MG63 (cell line): ENCODE results near the gene UBE2N. TPM values are rescaled to one million over a fixed set of nuclear protein-coding genes. Genes with fewer than 3 reads are reported as not detected.
A peak's percentile ranks its signal among the peaks of the same experiment; 100 is the strongest.

Source experiments
- DNase-seq: peaks from one replicate; pipeline ENCODE4 v3.0.0-alpha.2; 2020
- H3K27me3 ChIP-seq: fragments of 250-450 bp; sonication (Bioruptor Pico); 2 replicates; pipeline ENCODE4 v1.5.1; 2020; ENCODE audit warnings: mild to moderate bottlenecking, moderate library complexity
- H3K36me3 ChIP-seq: fragments of 250-450 bp; sonication (Bioruptor Pico); 2 replicates; pipeline ENCODE4 v1.5.1; 2020; ENCODE audit warnings: mild to moderate bottlenecking, moderate library complexity
- H3K4me3 ChIP-seq: fragments of 250-450 bp; sonication (Bioruptor Pico); 2 replicates; pipeline ENCODE4 v1.5.1; 2020; ENCODE audit warnings: mild to moderate bottlenecking, moderate library complexity
- H3K9me3 ChIP-seq: fragments of 250-450 bp; sonication (Bioruptor Pico); 2 replicates; pipeline ENCODE4 v1.5.1; 2020; ENCODE audit warnings: mild to moderate bottlenecking, moderate library complexity
- total RNA-seq: library from RNA; depleted of rRNA; stranded (reverse); fragments of >200 nt; shearing (Covaris generic); gene quantifications from 2 replicates; pipeline ENCODE4 v1.2.3, GENCODE V29; 2014; ENCODE audit warnings: low replicate concordance; rRNA removed

Gene UBE2N, protein sequence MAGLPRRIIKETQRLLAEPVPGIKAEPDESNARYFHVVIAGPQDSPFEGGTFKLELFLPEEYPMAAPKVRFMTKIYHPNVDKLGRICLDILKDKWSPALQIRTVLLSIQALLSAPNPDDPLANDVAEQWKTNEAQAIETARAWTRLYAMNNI
- total RNA-seq: 69.7 and 115 TPM in 2 replicates

DNA sequence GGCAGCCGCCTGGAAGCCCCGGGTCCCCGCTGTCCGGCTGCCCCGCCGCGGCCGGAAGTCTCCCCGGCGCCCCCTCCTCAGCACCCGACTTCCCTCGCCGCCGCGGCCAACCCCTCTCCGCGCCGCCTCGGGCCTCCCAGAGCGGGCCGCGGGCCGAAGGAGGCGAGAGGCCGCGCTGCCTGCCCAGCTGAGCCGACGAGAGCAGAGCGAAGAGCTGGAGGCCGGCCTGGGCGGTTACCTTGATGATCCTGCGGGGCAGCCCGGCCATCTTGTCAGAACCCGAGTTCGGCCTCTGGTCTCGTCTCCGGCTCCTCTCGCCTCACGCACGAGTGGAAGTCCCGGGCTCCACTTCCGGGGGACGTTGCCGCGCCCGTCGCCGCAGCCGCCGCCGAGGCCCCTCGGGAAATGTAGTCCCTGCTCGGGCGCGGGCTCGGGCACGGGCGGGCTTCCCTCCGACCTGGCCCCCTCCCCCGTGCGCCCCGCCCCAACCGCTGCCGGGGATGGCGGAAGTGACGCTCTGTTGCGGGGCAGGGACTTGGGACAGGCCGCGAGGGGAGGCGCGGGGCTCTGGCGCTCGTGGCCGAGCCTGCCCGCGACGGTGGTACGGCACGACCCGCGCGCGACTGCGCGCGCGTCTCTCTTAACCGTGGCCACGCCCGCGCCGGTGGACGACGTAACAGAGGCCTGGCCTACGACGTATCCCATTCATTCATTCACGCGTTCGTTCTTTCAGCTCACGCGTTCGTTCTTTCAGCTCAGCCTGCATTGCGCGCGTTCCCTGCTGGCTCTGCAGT is at the start of gene UBE2N:
TSS of gene UBE2N (minus strand) at position 331 of the 794 bp plus-strand sequence. CDS start at position 268, 63 bp downstream.
- H3K36me3 ChIP-seq: no peaks in the 10 kb centered on the region; the same call in 1 of the 2 replicates
- H3K27me3 ChIP-seq: no peaks in the 10 kb centered on the region
- DNase-seq: peak; percentile 96
- peak within 1 kb of the TSS; percentile 88 for H3K4me3 ChIP-seq
- no peaks in the 10 kb centered on the region for H3K9me3 ChIP-seq

DNA sequence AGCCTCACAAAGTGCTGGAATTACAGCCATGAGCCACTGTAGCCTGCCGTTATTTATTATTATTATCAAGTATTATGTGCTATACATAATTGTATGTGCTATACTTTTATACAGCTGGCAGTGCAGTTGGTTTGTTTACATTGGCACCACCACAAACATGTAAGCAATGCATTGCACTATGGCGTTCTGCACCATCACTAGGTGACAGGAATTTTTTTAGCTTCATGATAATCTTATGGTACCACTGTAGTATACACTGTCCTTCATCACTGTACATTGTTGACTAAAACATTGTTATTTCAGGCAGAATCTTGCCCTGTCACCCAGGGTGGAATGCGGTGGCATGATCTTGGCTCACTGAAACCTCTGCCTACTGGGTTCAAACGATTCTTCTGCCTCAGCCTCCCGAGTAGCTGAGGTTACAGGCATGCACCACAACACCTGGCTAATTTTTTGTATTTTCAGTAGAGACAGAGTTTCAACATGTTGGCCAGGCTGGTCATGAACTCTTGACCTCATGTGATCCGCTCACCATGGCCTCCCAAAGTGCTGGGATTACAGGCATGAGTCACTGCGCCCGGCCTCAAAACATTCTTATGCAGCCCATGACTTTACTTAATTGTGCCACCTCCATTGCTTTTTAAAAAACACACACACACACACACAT is 42.7 kb upstream of the UBE2N start:
- Histone ChIP-seq H3K27me3 (no peaks in the 10 kb centered on the region), H3K4me3 (no peak overlapping the region), H3K36me3 (peaks cover 70% of the 10 kb centered on the region), H3K9me3 (no peaks in the 10 kb centered on the region)
- DNase-seq: peak; percentile 73

DNA sequence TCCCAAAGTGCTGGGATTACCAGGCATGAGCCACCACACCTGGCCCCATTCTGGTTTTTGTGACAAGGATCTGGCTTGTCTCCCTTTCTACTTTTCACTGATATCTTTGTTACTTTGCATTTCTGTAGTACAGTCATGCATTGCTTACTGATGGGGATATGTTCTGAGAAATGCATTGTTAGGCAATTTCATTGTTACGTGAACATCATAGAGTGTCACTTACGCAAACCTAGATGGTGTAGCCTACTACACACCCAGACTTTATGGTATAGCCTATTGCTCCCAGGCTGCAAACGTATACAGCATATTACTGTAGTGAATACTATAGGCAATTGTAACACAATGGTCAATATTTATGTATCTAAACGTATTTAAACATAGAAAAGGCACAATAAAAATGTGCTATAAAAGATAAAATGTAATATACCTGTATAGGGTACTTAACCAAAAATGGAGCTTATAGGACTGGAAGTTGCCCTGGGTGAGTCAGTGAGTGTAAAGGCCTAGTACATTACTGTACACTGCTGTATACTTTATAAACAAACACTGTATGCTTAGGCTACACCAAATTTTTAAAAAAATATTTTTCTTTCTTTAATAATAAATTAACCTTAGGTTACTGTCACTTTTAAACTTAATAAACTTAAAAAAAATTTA is 41.5 kb upstream of the UBE2N start:
- H3K36me3 ChIP-seq: peaks cover 66% of the 10 kb centered on the region
- no peak for DNase-seq
- H3K4me3 ChIP-seq: no peak overlapping the region
- no peaks in the 10 kb centered on the region for H3K9me3 ChIP-seq
- no peaks in the 10 kb centered on the region for H3K27me3 ChIP-seq

DNA sequence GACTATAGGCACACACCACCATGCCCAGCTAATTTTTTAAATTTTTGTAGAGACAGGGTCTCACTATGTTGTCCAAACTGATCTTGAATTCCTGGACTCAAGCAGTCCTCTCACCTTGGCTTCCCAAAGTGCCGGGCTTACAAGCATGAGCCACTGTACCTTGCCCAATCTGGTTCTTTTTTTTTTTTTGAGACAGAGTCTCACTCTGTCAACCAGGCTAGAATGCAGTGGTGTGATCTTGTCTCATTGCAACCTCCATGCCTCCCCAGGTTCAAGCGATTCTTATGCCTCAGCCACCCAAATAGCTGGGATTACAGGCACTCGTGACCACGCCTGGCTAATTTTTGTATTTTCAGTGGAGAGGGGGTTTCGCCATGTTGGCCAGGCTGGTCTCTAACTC is 41.0 kb upstream of the UBE2N start:
- H3K36me3 ChIP-seq: peaks cover 68% of the 10 kb centered on the region
- no peaks in the 10 kb centered on the region for H3K27me3 ChIP-seq
- no peak overlapping the region for H3K4me3 ChIP-seq
- H3K9me3 ChIP-seq: no peaks in the 10 kb centered on the region
- DNase-seq: no peak

DNA sequence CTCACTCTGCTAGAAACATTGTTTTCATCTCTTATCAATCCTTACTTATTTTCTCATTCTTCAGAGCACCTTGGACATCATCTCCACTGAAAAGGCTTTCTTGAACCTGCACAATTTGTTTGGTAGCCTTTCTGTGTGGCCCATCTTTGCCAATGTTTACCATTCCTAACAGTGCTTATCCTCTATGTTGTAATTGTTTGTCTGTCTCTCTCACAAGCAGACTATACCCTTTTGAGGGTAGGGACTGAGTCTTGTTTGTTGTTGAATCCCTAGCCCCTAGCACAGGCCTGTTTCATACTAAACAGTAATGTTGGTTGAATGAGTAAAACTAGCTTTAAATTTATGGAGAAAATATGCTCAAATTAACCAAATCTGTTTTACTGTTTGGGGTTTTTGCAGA is 34.8 kb upstream of the UBE2N start:
- no peaks in the 10 kb centered on the region for H3K27me3 ChIP-seq
- no peaks in the 10 kb centered on the region for H3K9me3 ChIP-seq
- DNase-seq: no peak
- no peak overlapping the region for H3K4me3 ChIP-seq
- peaks cover 62% of the 10 kb centered on the region for H3K36me3 ChIP-seq

DNA sequence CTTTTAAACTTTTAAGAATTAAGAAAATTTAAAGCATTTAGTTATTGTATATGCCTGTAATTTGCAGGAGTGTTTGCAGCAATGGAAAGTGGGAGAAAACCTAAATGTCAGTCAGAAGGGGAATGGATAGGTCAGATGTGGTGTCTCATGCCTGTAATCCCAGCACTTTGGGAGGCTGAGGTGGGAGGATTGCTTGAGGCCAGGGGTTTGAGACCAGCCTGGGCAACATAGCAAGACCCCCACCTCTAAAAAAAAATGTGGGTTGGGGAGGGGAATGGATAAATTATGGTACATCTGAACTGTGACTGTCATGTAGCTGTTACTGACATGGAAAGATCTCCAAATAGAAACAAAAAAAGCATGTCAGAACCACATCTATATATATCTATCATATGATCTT is 27.6 kb upstream of the UBE2N start:
- Histone ChIP-seq H3K27me3 (no peaks in the 10 kb centered on the region), H3K9me3 (no peaks in the 10 kb centered on the region), H3K36me3 (peaks cover 45% of the 10 kb centered on the region), H3K4me3 (no peak overlapping the region)
- no peak for DNase-seq

DNA sequence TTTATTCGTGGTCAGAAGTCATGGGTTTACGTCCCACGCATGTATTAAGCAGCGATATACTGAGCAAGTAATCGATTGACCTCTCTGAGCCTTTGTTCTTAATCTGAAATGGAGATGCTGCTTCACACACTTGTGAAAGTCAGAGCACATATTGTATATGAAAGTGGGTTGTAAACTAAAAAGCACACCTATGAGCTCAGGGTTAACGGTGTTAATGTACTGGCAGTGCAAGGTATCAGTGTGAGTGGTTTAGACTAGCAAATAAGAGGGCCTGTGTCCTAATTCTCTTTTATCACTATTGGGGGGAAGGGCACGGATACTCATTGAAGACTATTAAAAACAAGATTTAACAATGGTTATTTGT is 26.2 kb upstream of the UBE2N start:
- Histone ChIP-seq H3K27me3 (no peaks in the 10 kb centered on the region), H3K4me3 (peak overlapping the region; percentile 94), H3K36me3 (peaks cover 35% of the 10 kb centered on the region), H3K9me3 (no peaks in the 10 kb centered on the region)
- DNase-seq: no peak

DNA sequence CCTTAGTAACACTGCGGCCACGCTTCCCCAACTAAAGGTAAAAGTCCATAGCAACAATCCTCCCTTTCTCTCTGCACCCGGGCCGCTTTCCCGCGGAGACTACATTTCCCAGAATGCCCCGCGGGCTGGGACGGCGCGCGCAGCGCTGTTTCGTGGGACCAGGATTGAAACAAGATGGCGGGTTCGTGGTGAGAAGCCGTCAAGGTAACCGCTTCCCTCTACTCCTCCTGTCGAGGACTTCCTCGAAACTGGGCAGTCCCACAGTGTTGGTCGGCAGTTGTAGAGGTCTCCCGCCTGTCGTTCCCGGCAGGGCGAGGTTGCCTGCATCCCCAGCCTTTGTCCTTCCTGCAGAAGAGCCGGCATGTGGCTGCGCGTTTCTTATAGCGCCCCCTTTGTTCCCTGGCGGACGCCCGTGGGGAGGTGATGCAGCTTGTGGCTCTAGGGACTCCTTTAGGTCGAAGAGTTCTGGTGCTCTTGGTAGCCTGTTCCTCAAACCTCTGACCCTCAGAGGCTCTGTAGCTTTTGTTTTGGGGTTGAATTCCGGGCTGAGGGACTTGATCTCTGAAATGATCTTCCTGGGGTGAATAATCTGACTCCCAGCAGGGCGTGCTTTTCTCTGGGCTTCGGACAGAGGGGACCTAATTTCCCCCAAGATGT is 25.7 kb upstream of the UBE2N start, which contains the start of gene MRPL42:
TSS of gene MRPL42 (plus strand) at position 164 of the 657 bp plus-strand sequence. CDS start 1,772 bp downstream, outside the sequence.
- peaks cover 31% of the 10 kb centered on the region for H3K36me3 ChIP-seq
- DNase-seq: peak; percentile 87
- H3K9me3 ChIP-seq: no peaks in the 10 kb centered on the region
- H3K4me3 ChIP-seq: peak within 1 kb of the TSS; percentile 94
- H3K27me3 ChIP-seq: no peaks in the 10 kb centered on the region

DNA sequence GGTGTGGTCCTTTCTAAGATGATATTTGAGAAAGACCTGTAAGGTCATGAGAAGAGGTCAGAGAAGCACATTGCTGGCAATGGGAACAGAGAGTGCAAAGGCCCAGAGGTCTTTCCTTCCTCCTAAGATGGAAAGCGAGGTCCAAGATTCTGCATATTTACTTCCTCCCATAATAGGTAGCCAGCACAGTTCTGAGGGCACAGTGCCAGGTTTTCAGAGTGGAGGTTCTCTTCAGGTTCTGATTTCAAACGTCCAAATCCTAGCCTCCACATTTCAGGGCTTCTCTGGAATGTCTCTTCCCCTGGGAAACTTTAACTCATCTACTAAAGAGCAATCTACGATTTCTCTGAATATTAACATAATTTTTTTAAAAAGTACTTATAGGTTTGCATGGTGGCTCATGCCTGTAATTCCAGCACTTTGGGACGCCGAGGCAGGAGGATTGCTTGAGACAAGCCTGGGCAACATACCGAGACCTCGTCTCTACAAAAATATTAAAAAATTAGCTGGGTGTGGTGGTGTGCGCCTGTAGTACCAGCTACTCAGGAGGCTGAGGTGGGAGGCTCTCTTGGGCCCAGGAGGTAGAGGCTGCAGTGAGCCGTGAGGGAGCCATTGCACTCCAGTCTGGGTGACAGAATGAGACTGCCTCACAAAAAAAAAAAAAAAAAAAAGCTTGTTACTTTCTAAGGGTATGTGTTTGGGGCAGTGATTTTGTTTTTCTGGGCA is 25.0 kb upstream of the UBE2N start:
- no peaks in the 10 kb centered on the region for H3K27me3 ChIP-seq
- no peaks in the 10 kb centered on the region for H3K9me3 ChIP-seq
- DNase-seq: no peak
- peak overlapping the region; percentile 94 for H3K4me3 ChIP-seq
- H3K36me3 ChIP-seq: peaks cover 27% of the 10 kb centered on the region

DNA sequence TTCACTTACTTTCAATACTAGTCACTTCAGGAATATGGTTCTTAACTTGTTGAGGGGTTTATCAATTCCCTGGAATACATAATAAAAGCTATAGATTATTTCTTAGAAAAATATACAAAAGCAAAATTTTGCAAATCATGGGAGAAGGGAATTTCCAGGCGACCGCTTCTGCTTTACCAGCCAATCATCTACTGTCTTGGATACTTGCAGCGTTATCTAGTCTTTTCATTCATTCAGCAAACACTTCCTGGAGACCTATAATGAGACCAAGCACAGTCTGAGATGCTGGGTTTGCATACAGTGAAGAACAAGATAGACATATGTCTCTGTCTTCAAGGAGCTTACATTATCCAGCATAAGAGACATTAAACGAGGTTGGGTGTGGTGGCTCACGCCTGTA is 24.1 kb upstream of the UBE2N start:
- Histone ChIP-seq H3K36me3 (peaks cover 19% of the 10 kb centered on the region), H3K27me3 (no peaks in the 10 kb centered on the region), H3K4me3 (no peak overlapping the region), H3K9me3 (no peaks in the 10 kb centered on the region)
- no peak for DNase-seq

DNA sequence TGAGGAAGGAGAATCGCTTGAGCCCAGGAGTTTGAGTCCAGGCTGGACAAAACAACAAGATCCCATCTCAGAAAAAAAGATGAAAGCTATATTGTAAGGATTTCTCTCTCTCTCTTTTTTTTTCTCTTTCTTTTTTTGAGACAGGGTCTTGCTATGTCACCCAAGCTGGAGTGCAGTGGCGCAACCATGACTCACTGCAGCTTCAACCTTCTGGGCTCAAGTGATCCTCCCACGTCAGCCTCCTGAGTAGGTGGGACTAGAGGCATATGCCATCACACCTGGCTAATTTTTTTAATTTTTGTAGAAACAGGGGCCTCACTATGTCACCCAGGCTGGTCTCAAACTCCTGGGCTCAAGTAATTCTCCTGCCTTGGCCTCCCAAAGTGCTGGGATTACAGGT is 19.8 kb upstream of the UBE2N start:
- Histone ChIP-seq H3K4me3 (no peak overlapping the region), H3K36me3 (no peaks in the 10 kb centered on the region), H3K9me3 (no peaks in the 10 kb centered on the region), H3K27me3 (no peaks in the 10 kb centered on the region)
- DNase-seq: no peak

DNA sequence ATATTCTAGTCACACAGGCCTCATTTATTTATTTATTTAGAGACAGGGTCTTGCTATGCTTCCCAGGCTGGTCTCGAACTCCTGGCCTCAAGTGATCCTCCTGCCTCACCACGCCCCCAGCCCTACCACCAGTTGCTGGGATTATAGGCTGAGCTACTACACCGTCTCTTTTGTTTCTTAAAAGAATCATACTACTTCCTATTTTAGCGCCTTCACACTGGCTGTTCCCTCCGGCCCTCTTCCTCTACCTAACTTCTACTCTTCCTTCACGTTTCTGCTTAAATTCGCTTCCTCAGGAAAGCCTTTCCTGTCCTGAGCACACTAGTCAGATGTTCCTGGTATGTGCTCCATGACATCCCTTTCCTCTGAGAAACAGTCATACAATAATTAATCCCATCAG is 19.2 kb upstream of the UBE2N start:
- no peaks in the 10 kb centered on the region for H3K9me3 ChIP-seq
- H3K36me3 ChIP-seq: no peaks in the 10 kb centered on the region
- no peaks in the 10 kb centered on the region for H3K27me3 ChIP-seq
- no peak overlapping the region for H3K4me3 ChIP-seq
- DNase-seq: no peak

DNA sequence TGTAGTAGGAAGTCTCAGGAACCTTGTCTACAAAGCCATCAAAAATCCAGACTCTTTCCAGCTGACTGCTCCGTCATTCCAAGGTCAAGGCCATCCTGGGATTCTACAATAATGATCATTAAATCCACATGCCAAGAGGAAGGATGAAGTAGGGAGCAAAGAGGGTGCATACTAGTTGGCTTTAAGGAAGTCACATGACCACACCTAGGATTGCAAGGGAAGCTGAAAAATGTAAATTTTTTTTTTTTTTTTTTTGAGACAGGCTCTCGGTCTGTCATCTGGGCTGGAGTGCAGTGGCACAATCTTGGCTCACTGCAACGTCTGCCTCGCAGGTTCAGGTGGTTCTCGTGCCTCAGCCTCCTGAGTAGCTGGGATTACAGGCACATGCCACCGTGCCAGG is 18.3 kb upstream of the UBE2N start:
- Histone ChIP-seq H3K36me3 (no peaks in the 10 kb centered on the region), H3K27me3 (no peaks in the 10 kb centered on the region)
- DNase-seq: no peak

DNA sequence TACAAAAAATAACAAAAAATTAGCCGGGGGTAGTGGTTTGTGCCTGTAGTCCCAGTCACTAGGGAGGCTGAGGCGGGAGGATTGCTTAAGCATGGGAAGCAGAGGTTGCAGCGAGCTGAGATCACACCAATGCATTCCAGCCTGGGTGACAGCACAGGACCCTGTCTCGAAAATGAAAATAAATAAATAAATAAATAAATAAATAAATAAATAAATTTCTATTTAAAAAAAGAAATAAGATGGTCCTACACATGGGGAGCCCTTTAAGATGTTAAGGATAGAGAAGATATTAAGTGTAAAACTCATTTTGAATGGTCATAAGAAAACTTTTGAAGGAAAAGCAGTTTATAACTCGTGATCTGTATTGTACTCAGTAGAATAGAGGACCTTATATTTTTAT is 17.4 kb upstream of the UBE2N start:
- H3K4me3 ChIP-seq: no peak overlapping the region
- H3K36me3 ChIP-seq: no peaks in the 10 kb centered on the region
- no peak for DNase-seq
- no peaks in the 10 kb centered on the region for H3K9me3 ChIP-seq
- no peaks in the 10 kb centered on the region for H3K27me3 ChIP-seq

More for the DNA sequence above, 18.3 kb upstream of the UBE2N start:
- H3K9me3 ChIP-seq: no peaks in the 10 kb centered on the region
- no peak overlapping the region for H3K4me3 ChIP-seq

DNA sequence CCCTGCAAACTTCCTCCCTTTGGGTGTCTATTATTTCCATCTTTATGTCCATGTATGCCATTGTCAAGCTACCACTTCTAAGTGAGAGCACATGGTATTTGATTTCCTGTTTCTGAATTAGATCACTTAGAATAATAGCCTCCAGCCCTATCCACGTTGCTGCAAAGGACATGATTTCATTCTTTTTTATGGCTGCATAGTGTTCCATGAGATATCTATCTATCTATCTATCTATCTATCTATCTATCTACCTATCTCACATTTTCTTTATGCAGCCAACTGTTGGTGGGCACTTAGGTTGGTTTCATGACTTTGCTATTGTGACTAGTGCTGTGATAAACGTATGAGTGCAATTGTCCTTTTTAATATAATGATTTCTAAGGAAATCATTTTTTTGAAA is 14.3 kb upstream of the UBE2N start:
- Histone ChIP-seq H3K9me3 (no peaks in the 10 kb centered on the region), H3K36me3 (no peaks in the 10 kb centered on the region), H3K4me3 (no peak overlapping the region), H3K27me3 (no peaks in the 10 kb centered on the region)
- no peak for DNase-seq

DNA sequence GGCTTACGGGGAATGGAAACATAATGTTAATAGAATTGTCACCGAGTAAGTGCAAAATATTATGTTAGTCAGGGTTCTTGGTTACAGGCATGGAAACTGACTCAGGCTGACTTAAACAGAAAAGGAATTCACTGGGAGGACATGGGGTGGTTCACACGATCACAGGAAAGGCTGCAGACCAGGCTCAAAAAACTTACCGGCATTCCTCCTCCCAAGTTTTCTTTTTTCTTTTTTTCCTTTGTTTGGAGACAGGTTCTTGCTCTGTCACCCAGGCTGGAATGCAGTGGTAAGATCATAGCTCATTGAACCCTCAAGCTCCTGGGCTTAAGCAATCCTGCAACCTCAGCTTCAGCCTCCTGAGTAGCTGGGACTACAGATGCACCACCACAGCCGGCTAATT is 11.9 kb upstream of the UBE2N start:
- no peaks in the 10 kb centered on the region for H3K36me3 ChIP-seq
- no peak overlapping the region for H3K4me3 ChIP-seq
- DNase-seq: no peak
- no peaks in the 10 kb centered on the region for H3K9me3 ChIP-seq
- no peaks in the 10 kb centered on the region for H3K27me3 ChIP-seq
